ENCODE measurements around the gene SIGLEC9. TPM values are rescaled to one million over a fixed set of nuclear protein-coding genes. Genes with fewer than 3 reads are reported as not detected.

The SIGLEC9 gene
- total RNA-seq, result not detected in 2 replicates

GRCh38 chr19:51124729-51125128, at the start of gene SIGLEC9:
Gene SIGLEC9 (plus strand): TSS chr19:51124906. CDS start chr19:51124975, 69 bp downstream.

GRCh38 chr19:51082611-51083010, 42.1 kb upstream of the SIGLEC9 start, which contains the start of gene KLK14:
Gene KLK14 (minus strand): TSS chr19:51082887. CDS start chr19:51082614, 273 bp downstream.

GRCh38 chr19:51108066-51108804, 16.5 kb upstream of the SIGLEC9 start, which contains the start of gene CTU1:
Gene CTU1 (minus strand): TSS chr19:51108409. CDS start chr19:51104569, 3,840 bp downstream.

GRCh38 chr19:51142119-51142518, 17.4 kb downstream of the SIGLEC9 start, which contains the start of gene SIGLEC7:
Gene SIGLEC7 (plus strand): TSS chr19:51142301. CDS start chr19:51142370, 69 bp downstream.

Other genes with a start within 250 kb of the SIGLEC9 start
- gene KLK4, start 213.5 kb upstream of the SIGLEC9 start, total RNA-seq, result not detected in 2 replicates
- gene KLK5, start 171.9 kb upstream of the SIGLEC9 start, total RNA-seq, result 41.5 and 42.7 TPM in 2 replicates
- 2.2 and 2.8 TPM in 2 replicates for gene KLK6, start 155.3 kb upstream of the SIGLEC9 start, total RNA-seq
- 60.4 and 65.1 TPM in 2 replicates for gene KLK7, start 141.0 kb upstream of the SIGLEC9 start, total RNA-seq
- gene KLK8, start 123.3 kb upstream of the SIGLEC9 start, total RNA-seq, result 56.3 and 78.2 TPM in 2 replicates
- gene KLK10, start 105.2 kb upstream of the SIGLEC9 start, total RNA-seq, result 183 and 202 TPM in 2 replicates
- 42.9 and 68.4 TPM in 2 replicates for gene KLK11, start 98.3 kb upstream of the SIGLEC9 start, total RNA-seq
- 30.3 and 33.1 TPM in 2 replicates for gene KLK12, start 89.9 kb upstream of the SIGLEC9 start, total RNA-seq
- 1.3 and 1.5 TPM in 2 replicates for gene KLK13, start 59.8 kb upstream of the SIGLEC9 start, total RNA-seq
- gene KLK14, start 42.0 kb upstream of the SIGLEC9 start, total RNA-seq, result not detected in 2 replicates
- 14.5 and 18.1 TPM in 2 replicates for gene CTU1, start 16.5 kb upstream of the SIGLEC9 start, total RNA-seq
- not detected in 2 replicates for gene SIGLEC7, start 17.4 kb downstream of the SIGLEC9 start, total RNA-seq
- not detected in 2 replicates for gene CD33, start 100.2 kb downstream of the SIGLEC9 start, total RNA-seq
- gene SIGLECL1, start 126.2 kb downstream of the SIGLEC9 start, total RNA-seq, result not detected in 2 replicates
- gene IGLON5, start 186.7 kb downstream of the SIGLEC9 start, total RNA-seq, result not detected in 2 replicates
- gene VSIG10L, start 217.2 kb downstream of the SIGLEC9 start, total RNA-seq, result 6.3 and 6.6 TPM in 2 replicates
- gene ETFB, start 241.5 kb downstream of the SIGLEC9 start, total RNA-seq, result 150 and 158 TPM in 2 replicates
- not detected in 2 replicates for gene CLDND2, start 244.1 kb downstream of the SIGLEC9 start, total RNA-seq
- gene NKG7, start 247.7 kb downstream of the SIGLEC9 start, total RNA-seq, result not detected in 2 replicates

Measured in airway epithelial cell (primary cell).